ENCODE results near the gene ZEB1.
A peak's percentile ranks its signal among the peaks of the same experiment; 100 is the strongest.

Gene ZEB1

DNA sequence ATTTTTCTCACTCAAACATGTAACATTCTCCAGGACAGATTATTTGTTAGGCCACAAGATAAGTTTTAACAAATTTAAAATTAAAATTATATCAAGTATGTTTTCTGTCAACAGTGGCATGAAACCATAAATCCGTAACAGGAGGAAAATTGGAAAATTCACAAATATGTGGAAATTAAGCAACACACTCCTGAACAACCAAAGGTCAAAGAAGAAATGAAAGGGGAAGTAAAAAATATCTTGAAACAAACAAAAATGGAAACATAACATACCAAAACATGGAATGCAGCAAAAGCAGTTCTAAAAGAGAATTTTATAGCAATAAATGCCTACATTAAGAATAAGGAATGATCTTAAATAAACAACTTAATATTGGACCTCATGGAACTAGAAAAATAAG, 147.3 kb downstream of the ZEB1 start:
- no peak for DNase-seq
- H3K9me3 ChIP-seq, result no peaks in the 10 kb centered on the region

GRCh38 chr10:31467791-31468535, 148.9 kb downstream of the ZEB1 start:
- Histone ChIP-seq H3K27me3 (no peaks in the 10 kb centered on the region), H3K4me3 (ENCODE audit: low read depth, low read length) (no peak overlapping the region), H3K9me3 (no peaks in the 10 kb centered on the region), H3K4me1 (no peaks in the 10 kb centered on the region), H3K36me3 (peaks cover 34% of the 10 kb centered on the region)
- DNase-seq, result peak; percentile 9
- TF ChIP-seq CTCF (IDR thresholded peaks at IDR 0.05; ENCODE audit: low read depth, low read length), result peak; percentile 54

More for the DNA sequence above, 147.3 kb downstream of the ZEB1 start:
- H3K4me1 ChIP-seq, result no peaks in the 10 kb centered on the region
- H3K4me3 ChIP-seq (ENCODE audit: low read depth, low read length), result no peak overlapping the region
- peaks cover 47% of the 10 kb centered on the region for H3K36me3 ChIP-seq
- no peaks in the 10 kb centered on the region for H3K27me3 ChIP-seq
- TF ChIP-seq CTCF (IDR thresholded peaks at IDR 0.05; ENCODE audit: low read depth, low read length), result no peak

GRCh38 chr10:31468536-31468859, 149.5 kb downstream of the ZEB1 start:
- no peak for DNase-seq
- Histone ChIP-seq H3K4me1 (no peaks in the 10 kb centered on the region), H3K27me3 (no peaks in the 10 kb centered on the region), H3K4me3 (ENCODE audit: low read depth, low read length) (no peak overlapping the region), H3K36me3 (peaks cover 28% of the 10 kb centered on the region), H3K9me3 (no peaks in the 10 kb centered on the region)
- TF ChIP-seq CTCF (IDR thresholded peaks at IDR 0.05; ENCODE audit: low read depth, low read length), result no peak

GRCh38 chr10:31475519-31475918, 156.5 kb downstream of the ZEB1 start:
- Histone ChIP-seq H3K4me3 (ENCODE audit: low read depth, low read length) (no peak overlapping the region), H3K36me3 (peaks cover 20% of the 10 kb centered on the region), H3K27me3 (no peaks in the 10 kb centered on the region), H3K4me1 (no peaks in the 10 kb centered on the region), H3K9me3 (no peaks in the 10 kb centered on the region)
- no peak for DNase-seq
- TF ChIP-seq CTCF (IDR thresholded peaks at IDR 0.05; ENCODE audit: low read depth, low read length), result no peak

DNA sequence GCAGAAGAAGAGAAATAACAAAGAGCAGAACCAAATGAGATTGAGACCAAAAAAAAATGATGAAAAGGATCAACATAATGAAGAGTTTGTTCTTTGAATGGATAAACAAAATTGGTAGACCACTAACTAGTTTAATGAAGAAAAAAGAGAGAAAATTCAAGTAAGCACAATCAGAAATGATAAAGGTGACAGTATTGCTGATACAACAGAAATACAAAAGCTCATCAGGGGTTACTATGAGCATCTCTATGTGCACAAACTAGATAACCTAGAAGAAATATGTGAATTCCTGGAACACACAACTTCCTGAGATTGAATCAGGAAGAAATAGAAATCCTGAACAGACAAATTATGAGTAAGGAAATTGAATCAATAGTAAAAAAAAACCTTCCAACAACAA, 157.1 kb downstream of the ZEB1 start:
- Histone ChIP-seq H3K4me3 (ENCODE audit: low read depth, low read length) (no peak overlapping the region), H3K36me3 (peaks cover 23% of the 10 kb centered on the region), H3K27me3 (no peaks in the 10 kb centered on the region), H3K4me1 (no peaks in the 10 kb centered on the region), H3K9me3 (no peaks in the 10 kb centered on the region)
- TF ChIP-seq CTCF (IDR thresholded peaks at IDR 0.05; ENCODE audit: low read depth, low read length), result no peak
- DNase-seq, result no peak

- Histone ChIP-seq H3K36me3 (peaks cover 24% of the 10 kb centered on the region), H3K4me1 (no peaks in the 10 kb centered on the region), H3K4me3 (ENCODE audit: low read depth, low read length) (no peak overlapping the region), H3K27me3 (no peaks in the 10 kb centered on the region), H3K9me3 (no peaks in the 10 kb centered on the region)
- DNase-seq, result no peak
- no peak for TF ChIP-seq CTCF (IDR thresholded peaks at IDR 0.05; ENCODE audit: low read depth, low read length)
Observed at GRCh38 chr10:31477584-31477983, 158.6 kb downstream of the ZEB1 start.

Data from BE2C (cell line).